DOHH2 (cell line): Measurements from ENCODE around the gene SORBS1.

Source experiments
- H3F3A ChIP-seq: fragments of 200-600 bp; sonication (generic), shearing (Covaris generic); 2 replicates; pipeline ENCODE4 v1.6.0; 2016; ENCODE audit warnings: antibody characterized with exemption, mild to moderate bottlenecking; ENCODE audit not compliant: control insufficient read depth, insufficient read depth
- H3K27ac ChIP-seq: fragments of 200-600 bp; sonication (generic); 2 replicates; pipeline ENCODE4 v1.5.1; 2014; ENCODE audit warnings: low read depth, mild to moderate bottlenecking, low read length, moderate library complexity
- H3K27me3 ChIP-seq: fragments of 200-600 bp; sonication (generic); 2 replicates; pipeline ENCODE4 v1.6.1; 2014; ENCODE audit warnings: mild to moderate bottlenecking, low read length, mixed read lengths; ENCODE audit not compliant: control insufficient read depth
- H3K36me3 ChIP-seq: fragments of 200-600 bp; sonication (generic); 2 replicates; pipeline ENCODE4 v1.6.1; 2014; ENCODE audit warnings: mild to moderate bottlenecking, low read length, moderate library complexity, mixed read lengths; ENCODE audit not compliant: control insufficient read depth
- H3K4me1 ChIP-seq: fragments of 200-600 bp; sonication (generic); 2 replicates; pipeline ENCODE4 v1.6.1; 2014; ENCODE audit warnings: mild to moderate bottlenecking, low read length, mixed read lengths; ENCODE audit not compliant: control insufficient read depth
- H3K4me2 ChIP-seq: fragments of 200-600 bp; sonication (generic); 2 replicates; pipeline ENCODE4 v1.6.0; 2014; ENCODE audit warnings: mild to moderate bottlenecking, low read length, moderate library complexity
- H3K4me3 ChIP-seq: fragments of 200-600 bp; sonication (generic); 2 replicates; pipeline ENCODE4 v1.5.1; 2014; ENCODE audit warnings: mild to moderate bottlenecking, low read length, mixed read lengths
- H3K79me2 ChIP-seq: fragments of 200-600 bp; sonication (generic); 2 replicates; pipeline ENCODE4 v1.6.1; 2014; ENCODE audit warnings: mild to moderate bottlenecking, low read length, mixed read lengths; ENCODE audit not compliant: control insufficient read depth
- H3K9me2 ChIP-seq: fragments of 200-600 bp; sonication (generic); replicated peaks from 2 replicates; pipeline ENCODE4 v1.6.1; 2014; ENCODE audit warnings: mild to moderate bottlenecking, low read length, mixed read lengths; ENCODE audit not compliant: control insufficient read depth
- H3K9me3 ChIP-seq: fragments of 200-600 bp; sonication (generic); 2 replicates; pipeline ENCODE4 v1.6.1; 2014; ENCODE audit warnings: antibody characterized with exemption, low read length, mixed read lengths; ENCODE audit not compliant: control insufficient read depth, insufficient read depth
- H4K20me1 ChIP-seq: fragments of 200-600 bp; sonication (generic); 2 replicates; pipeline ENCODE4 v1.6.0; 2014; ENCODE audit warnings: low read depth, mild to moderate bottlenecking, antibody characterized with exemption, low read length, moderate library complexity; ENCODE audit not compliant: control insufficient read depth, insufficient read depth
- EZH2phosphoT487 ChIP-seq: fragments of 200-600 bp; sonication (generic); IDR thresholded peaks from 2 replicates; pipeline ENCODE4 v1.6.1; 2017; ENCODE audit warnings: borderline replicate concordance, mild to moderate bottlenecking, antibody characterized with exemption, low read length, moderate library complexity, mixed read lengths
- TF ChIP-seq, protein P1 (sequence below): fragments of 200-600 bp; sonication (generic); IDR thresholded peaks from one replicate; pipeline ENCODE4 v1.5.1; 2014; ENCODE audit warnings: antibody characterized with exemption, mild to moderate bottlenecking, low read depth, low read length; ENCODE audit not compliant: poor library complexity, severe bottlenecking

The SORBS1 gene

DNA sequence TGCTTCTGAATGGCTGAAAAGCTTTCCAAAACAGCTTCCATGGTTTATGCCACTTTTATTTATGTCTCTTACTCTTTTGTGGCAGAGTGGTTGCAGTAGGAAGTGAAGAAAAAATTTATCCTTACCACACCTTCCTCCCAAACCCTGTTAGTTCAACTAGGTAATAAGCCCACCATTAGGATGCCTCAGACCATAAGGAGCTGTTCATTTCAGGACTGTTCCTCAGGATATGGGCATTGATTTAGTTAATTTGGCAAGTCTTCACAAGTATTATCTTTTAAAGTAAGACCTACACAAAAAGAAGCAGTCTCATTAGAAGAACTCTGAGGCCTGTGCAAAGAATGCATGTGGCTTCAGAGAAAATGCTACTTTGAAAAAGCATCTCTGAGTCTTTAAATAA, 187.5 kb downstream of the SORBS1 start:
- H3F3A ChIP-seq, result no peaks in the 10 kb centered on the region
- no peaks in the 10 kb centered on the region for H3K36me3 ChIP-seq
- no peaks in the 10 kb centered on the region for H4K20me1 ChIP-seq
- H3K9me3 ChIP-seq, result no peaks in the 10 kb centered on the region
- H3K79me2 ChIP-seq, result no peaks in the 10 kb centered on the region
- peaks cover 56% of the 10 kb centered on the region for H3K27me3 ChIP-seq
- H3K27ac ChIP-seq, result no peak overlapping the region
- H3K4me2 ChIP-seq, result no peak overlapping the region
- no peaks in the 10 kb centered on the region for H3K9me2 ChIP-seq
- H3K4me3 ChIP-seq, result no peak overlapping the region
- H3K4me1 ChIP-seq, result no peaks in the 10 kb centered on the region
- TF ChIP-seq EZH2phosphoT487, result no peak
- TF ChIP-seq, protein P1, sequence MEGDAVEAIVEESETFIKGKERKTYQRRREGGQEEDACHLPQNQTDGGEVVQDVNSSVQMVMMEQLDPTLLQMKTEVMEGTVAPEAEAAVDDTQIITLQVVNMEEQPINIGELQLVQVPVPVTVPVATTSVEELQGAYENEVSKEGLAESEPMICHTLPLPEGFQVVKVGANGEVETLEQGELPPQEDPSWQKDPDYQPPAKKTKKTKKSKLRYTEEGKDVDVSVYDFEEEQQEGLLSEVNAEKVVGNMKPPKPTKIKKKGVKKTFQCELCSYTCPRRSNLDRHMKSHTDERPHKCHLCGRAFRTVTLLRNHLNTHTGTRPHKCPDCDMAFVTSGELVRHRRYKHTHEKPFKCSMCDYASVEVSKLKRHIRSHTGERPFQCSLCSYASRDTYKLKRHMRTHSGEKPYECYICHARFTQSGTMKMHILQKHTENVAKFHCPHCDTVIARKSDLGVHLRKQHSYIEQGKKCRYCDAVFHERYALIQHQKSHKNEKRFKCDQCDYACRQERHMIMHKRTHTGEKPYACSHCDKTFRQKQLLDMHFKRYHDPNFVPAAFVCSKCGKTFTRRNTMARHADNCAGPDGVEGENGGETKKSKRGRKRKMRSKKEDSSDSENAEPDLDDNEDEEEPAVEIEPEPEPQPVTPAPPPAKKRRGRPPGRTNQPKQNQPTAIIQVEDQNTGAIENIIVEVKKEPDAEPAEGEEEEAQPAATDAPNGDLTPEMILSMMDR, result no peak

DNA sequence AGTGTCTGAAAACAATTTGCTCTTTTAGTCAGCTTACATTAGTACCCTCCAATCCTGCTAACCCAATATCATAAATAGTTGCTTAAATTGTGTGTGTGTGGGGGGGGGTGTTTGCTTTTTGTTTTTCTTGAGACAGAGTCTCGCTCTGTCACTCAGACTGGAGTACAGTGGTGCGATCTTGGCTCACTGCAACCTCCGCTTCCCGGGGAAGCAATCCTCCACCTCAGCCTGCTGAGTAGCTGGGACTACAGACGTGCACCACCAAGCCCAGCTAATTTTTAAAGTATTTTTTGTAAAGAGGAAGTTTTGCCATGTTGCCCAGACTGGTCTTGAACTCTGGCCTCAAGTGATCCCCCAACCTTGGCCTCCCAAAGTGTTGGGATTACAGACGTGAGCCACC, 196.8 kb downstream of the SORBS1 start:
- Histone ChIP-seq H3K9me2 (no peaks in the 10 kb centered on the region), H3F3A (no peaks in the 10 kb centered on the region), H3K4me2 (no peak overlapping the region), H3K9me3 (no peaks in the 10 kb centered on the region), H3K36me3 (no peaks in the 10 kb centered on the region), H4K20me1 (no peaks in the 10 kb centered on the region), H3K27ac (no peak overlapping the region), H3K4me3 (no peak overlapping the region), H3K27me3 (peaks cover 16% of the 10 kb centered on the region), H3K4me1 (peaks cover 16% of the 10 kb centered on the region), H3K79me2 (no peaks in the 10 kb centered on the region)
- TF ChIP-seq EZH2phosphoT487, result no peak
- TF ChIP-seq, protein P1, result no peak

DNA sequence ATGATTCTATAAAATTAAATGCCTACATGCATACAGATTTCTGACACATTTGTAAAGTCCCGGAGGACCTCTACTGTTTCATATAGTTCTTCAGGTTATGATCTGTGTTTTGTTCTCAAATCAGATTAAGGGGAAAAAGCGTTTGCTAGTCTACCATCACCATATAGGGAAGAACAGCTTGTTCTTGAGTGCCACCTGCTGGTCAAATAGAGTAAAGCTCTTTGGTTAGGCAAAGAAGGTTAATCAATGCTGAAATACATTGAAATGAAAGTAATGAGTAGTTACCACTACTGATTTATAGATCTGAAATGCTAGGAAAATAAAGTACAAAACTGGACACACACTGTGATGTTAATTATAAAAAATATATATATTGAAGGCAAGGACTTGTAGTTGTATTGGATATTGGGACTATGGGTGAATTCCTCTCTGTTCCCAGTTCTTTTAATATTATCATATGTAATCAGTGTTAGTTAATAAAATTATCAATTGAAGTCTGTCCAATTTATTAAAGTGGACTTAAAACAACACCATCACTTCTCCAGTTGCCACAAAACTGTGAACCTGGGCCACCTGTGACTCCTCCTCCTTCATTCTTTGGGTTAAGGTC, 197.8 kb downstream of the SORBS1 start:
- H3F3A ChIP-seq, result no peaks in the 10 kb centered on the region
- no peak overlapping the region for H3K27ac ChIP-seq
- H3K4me1 ChIP-seq, result peaks cover 16% of the 10 kb centered on the region
- no peaks in the 10 kb centered on the region for H4K20me1 ChIP-seq
- peaks cover 7% of the 10 kb centered on the region; the same call in 1 of the 2 replicates for H3K27me3 ChIP-seq
- no peaks in the 10 kb centered on the region for H3K9me3 ChIP-seq
- TF ChIP-seq EZH2phosphoT487, result no peak
- TF ChIP-seq, protein P1, result peak; percentile 81
- H3K79me2 ChIP-seq, result no peaks in the 10 kb centered on the region
- no peak overlapping the region for H3K4me3 ChIP-seq
- no peaks in the 10 kb centered on the region for H3K36me3 ChIP-seq
- H3K4me2 ChIP-seq, result no peak overlapping the region
- no peaks in the 10 kb centered on the region for H3K9me2 ChIP-seq
